ENCODE data around the gene OBSCN. TPM values are rescaled to one million over a fixed set of nuclear protein-coding genes. Genes with fewer than 3 reads are reported as not detected.

OBSCN gene
- total and polyA plus RNA-seq, 2 of the 4 experiments (the other 2 are of a cell fraction), result 4.1 to 9.5 TPM

- DNase-seq, result no peak
- no peak overlapping the region for H3K9ac ChIP-seq (ENCODE audit: low read depth, low read length)
- H3K4ac ChIP-seq (ENCODE audit: low read depth, low read length), result no peak overlapping the region
- ATAC-seq (ENCODE audit: low read depth), result no peak
- H3K4me1 ChIP-seq (ENCODE audit: control insufficient read depth, insufficient read depth, low read length), result no peaks in the 10 kb centered on the region
- in situ Hi-C loops (cut with MboI; ENCODE audit: low sequenced_read_pairs) (no loop called here), dilution Hi-C loops (cut with HindIII; ENCODE audit: low sequenced_read_pairs, unreplicated experiment) (no loop called here), intact Hi-C loops (cut with micrococcal nuclease) (no loop called here)
- no peak overlapping the region for H3K4me3 ChIP-seq (ENCODE audit: insufficient read depth, low read depth, low read length)
- 80% methylated on average over 1 of the region's 1 CpG; no CpG with 5 or more reads in 1 of the 2 experiments for WGBS, 2 experiments (ENCODE audit: extremely low coverage in 2 of 2, insufficient read length in 1 of 2)
- no peaks in the 10 kb centered on the region for H4K20me1 ChIP-seq (ENCODE audit: insufficient read depth, low read length)
- H3K27me3 ChIP-seq (ENCODE audit: control insufficient read depth, insufficient read depth, low read length), result peaks cover 2% of the 10 kb centered on the region
- H2BK15ac ChIP-seq (ENCODE audit: low read depth, low read length), result no peak overlapping the region
- H3K18ac ChIP-seq (ENCODE audit: low read depth, low read length), result no peak overlapping the region
- BruUV-seq (replicated peaks), result no TSS peak
- CTCF ChIA-PET, result no interaction called here
- H2AK9ac ChIP-seq (replicated peaks; ENCODE audit: low read depth, low read length, poor library complexity), result no peak overlapping the region
- no peak overlapping the region for H2BK120ac ChIP-seq (ENCODE audit: low read depth, low read length)
- H4K5ac ChIP-seq (ENCODE audit: low read depth, low read length), result no peak overlapping the region
- no peak for TF ChIP-seq CHD1 (IDR thresholded peaks at IDR 0.05; ENCODE audit: low read depth, low read length)
- TF ChIP-seq CTCF (conservative IDR thresholded peaks at IDR 0.05; ENCODE audit: low read depth, low read length), result no peak
- no peak for TF ChIP-seq BHLHE40 (IDR thresholded peaks at IDR 0.05; ENCODE audit: low read depth, low read length)
- no peak for TF ChIP-seq POLR2A (IDR thresholded peaks at IDR 0.05; ENCODE audit: low read depth, low read length)
- no peak for TF ChIP-seq MAZ (IDR thresholded peaks at IDR 0.05; ENCODE audit: borderline replicate concordance, low read depth, low read length)
- no peak for TF ChIP-seq RCOR1 (IDR thresholded peaks at IDR 0.05; ENCODE audit: insufficient replicate concordance, low read length)
- no peak for TF ChIP-seq MAFK (IDR thresholded peaks at IDR 0.05; ENCODE audit: low read depth, low read length)
- H3K27ac ChIP-seq (ENCODE audit: insufficient read depth, low read length), result no peak overlapping the region
- no peaks in the 10 kb centered on the region for H3K9me1 ChIP-seq (ENCODE audit: insufficient read depth, low read length)
- H2BK20ac ChIP-seq (ENCODE audit: low read depth, low read length), result no peak overlapping the region
- no peak overlapping the region for H2BK5ac ChIP-seq (ENCODE audit: low read depth, low read length, poor library complexity, severe bottlenecking)
- H3K14ac ChIP-seq (replicated peaks; ENCODE audit: low read depth, low read length), result no peak overlapping the region
- H3K56ac ChIP-seq (ENCODE audit: extremely low read depth, insufficient read depth, low read length), result no peak overlapping the region
- H2AFZ ChIP-seq (replicated peaks; ENCODE audit: low read length, poor library complexity), result no peak overlapping the region
- POLR2A ChIA-PET (ENCODE audit: unreplicated experiment), result no interaction called here
- H2AK5ac ChIP-seq (ENCODE audit: low read depth, low read length), result no peak overlapping the region
- H3K79me1 ChIP-seq (ENCODE audit: low read depth in 1 of 2, low read length in 2 of 2), result no peaks in the 10 kb centered on the region
- H3K23ac ChIP-seq (ENCODE audit: low read depth, low read length), result no peak overlapping the region
- no peak overlapping the region for H4K8ac ChIP-seq (ENCODE audit: low read depth in 2 of 2, low read length in 2 of 2)
- no peaks in the 10 kb centered on the region for H3K9me3 ChIP-seq (ENCODE audit: control insufficient read depth, insufficient read depth, low read length)
- H3K4me2 ChIP-seq (ENCODE audit: low read depth, low read length), result no peak overlapping the region
- no peak overlapping the region for H4K91ac ChIP-seq (ENCODE audit: insufficient read depth, low read depth, low read length)
- H3K36me3 ChIP-seq (ENCODE audit: control insufficient read depth, insufficient read depth, low read length), result no peaks in the 10 kb centered on the region
Observed at GRCh38 chr1:228350179-228350742, 142.4 kb downstream of the OBSCN start.
